GM19035 (cell line): Measurements from ENCODE around the gene UBA6.
"Not testable (repeated sequence)": the region's sequence is repeated elsewhere in the genome, so short reads cannot be mapped to it uniquely, and the experiment has no call there.

Source experiments
- ATAC-seq: cut with Tn5 transposase; IDR thresholded peaks from one replicate; pipeline ENCODE4 v1.9.1; 2021; ENCODE audit not compliant: unreplicated experiment

UBA6 gene

GRCh38 chr4:67674098-67674497, 26.9 kb downstream of the UBA6 start:
- no peak for ATAC-seq

- no peak for ATAC-seq
Observed at GRCh38 chr4:67668315-67668714, 32.6 kb downstream of the UBA6 start.

GRCh38 chr4:67660418-67660817, 40.5 kb downstream of the UBA6 start:
- ATAC-seq: no peak

- no peak for ATAC-seq
Observed at GRCh38 chr4:67659065-67659464, 41.9 kb downstream of the UBA6 start.

GRCh38 chr4:67658302-67658701, 42.7 kb downstream of the UBA6 start:
- ATAC-seq: no peak

- ATAC-seq: no peak
Observed at GRCh38 chr4:67651536-67651935, 49.4 kb downstream of the UBA6 start.

- ATAC-seq: no peak
Observed at GRCh38 chr4:67638136-67638535, 62.8 kb downstream of the UBA6 start.

GRCh38 chr4:67636978-67637377, 64.0 kb downstream of the UBA6 start:
- not testable (repeated sequence) for ATAC-seq

- ATAC-seq: no peak
Observed at GRCh38 chr4:67635331-67635730, 65.6 kb downstream of the UBA6 start.

GRCh38 chr4:67634741-67635140, 66.2 kb downstream of the UBA6 start:
- ATAC-seq: no peak

- no peak for ATAC-seq
Observed at GRCh38 chr4:67632492-67632891, 68.5 kb downstream of the UBA6 start.

- no peak for ATAC-seq
Observed at GRCh38 chr4:67624939-67625338, 76.0 kb downstream of the UBA6 start.

- ATAC-seq: no peak
Observed at GRCh38 chr4:67616478-67616877, 84.5 kb downstream of the UBA6 start.

- ATAC-seq: no peak
Observed at GRCh38 chr4:67615119-67615518, 85.8 kb downstream of the UBA6 start.

- no peak for ATAC-seq
Observed at GRCh38 chr4:67614186-67614585, 86.8 kb downstream of the UBA6 start.

- ATAC-seq: no peak
Observed at GRCh38 chr4:67608027-67608426, 92.9 kb downstream of the UBA6 start.

- ATAC-seq: no peak
Observed at GRCh38 chr4:67604749-67605148, 96.2 kb downstream of the UBA6 start.

- ATAC-seq: no peak
Observed at GRCh38 chr4:67604029-67604381, 97.0 kb downstream of the UBA6 start.

- ATAC-seq: no peak
Observed at GRCh38 chr4:67603310-67604028, 97.5 kb downstream of the UBA6 start.

GRCh38 chr4:67593741-67594175, 107.2 kb downstream of the UBA6 start:
- no peak for ATAC-seq

- ATAC-seq: no peak
Observed at GRCh38 chr4:67587156-67587555, 113.8 kb downstream of the UBA6 start.

- no peak for ATAC-seq
Observed at GRCh38 chr4:67584496-67584895, 116.5 kb downstream of the UBA6 start.

- ATAC-seq: no peak
Observed at GRCh38 chr4:67581913-67582312, 119.0 kb downstream of the UBA6 start.
